Ishikawa (cell line): ENCODE data around the gene NOX1.

Experiments used
- CEBPB ChIP-seq: IDR thresholded peaks from 2 replicates; pipeline ENCODE4 v1.6.1; 2012
- CREB1 ChIP-seq: IDR thresholded peaks from 2 replicates; pipeline ENCODE4 v1.6.1; 2012; ENCODE audit warnings: low read depth
- EP300 ChIP-seq: IDR thresholded peaks from 2 replicates; pipeline ENCODE4 v1.6.1; 2012; ENCODE audit warnings: borderline replicate concordance
- MAX ChIP-seq: IDR thresholded peaks from 2 replicates; pipeline ENCODE4 v1.6.1; 2012
- RAD21 ChIP-seq: IDR thresholded peaks from 2 replicates; pipeline ENCODE4 v1.6.1; 2012; ENCODE audit warnings: low read depth
- REST ChIP-seq: IDR thresholded peaks from 2 replicates; pipeline ENCODE4 v1.6.1; 2012; ENCODE audit warnings: low read depth, mild to moderate bottlenecking
- TF ChIP-seq, protein P1 (sequence below): IDR thresholded peaks from 2 replicates; pipeline ENCODE4 v1.6.1; 2012

DNA sequence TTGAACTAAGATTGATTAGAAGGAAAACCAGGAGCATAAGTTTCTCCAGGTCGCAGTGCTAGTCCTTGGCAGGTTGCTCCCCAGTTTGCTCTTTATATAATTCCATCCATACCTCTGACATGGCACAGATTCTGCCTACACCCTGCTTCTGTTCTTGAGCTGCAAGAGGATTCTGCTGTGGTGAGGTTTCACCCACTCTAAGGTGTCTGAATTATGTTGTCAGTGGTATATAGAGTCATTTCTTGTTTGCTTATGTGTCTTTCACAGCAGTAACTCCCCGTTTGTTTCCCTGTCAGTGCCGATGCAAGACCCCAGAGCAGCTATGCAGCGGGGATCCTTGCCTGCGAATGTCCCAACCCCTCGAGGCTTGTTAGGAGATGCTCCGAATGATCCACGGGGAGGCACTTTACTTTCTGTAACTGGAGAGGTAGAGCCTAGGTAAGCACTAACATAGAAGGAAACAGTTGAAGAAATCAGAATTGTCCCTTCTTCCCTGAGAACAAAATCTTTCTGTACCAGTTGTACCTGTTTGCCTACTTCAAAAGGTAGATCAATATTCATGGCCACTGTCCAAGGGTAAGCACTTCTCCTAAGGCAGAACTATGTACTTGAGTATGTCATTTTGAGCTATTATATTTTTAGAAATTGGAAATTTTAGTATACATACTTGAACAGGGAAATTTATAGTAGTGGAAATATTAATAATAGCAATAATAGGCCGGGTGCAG, 42.8 kb downstream of the NOX1 start:
- TF ChIP-seq CEBPB (no peak), MAX (no peak), CREB1 (no peak), RAD21 (no peak), REST (no peak), EP300 (no peak)
- TF ChIP-seq, protein P1, sequence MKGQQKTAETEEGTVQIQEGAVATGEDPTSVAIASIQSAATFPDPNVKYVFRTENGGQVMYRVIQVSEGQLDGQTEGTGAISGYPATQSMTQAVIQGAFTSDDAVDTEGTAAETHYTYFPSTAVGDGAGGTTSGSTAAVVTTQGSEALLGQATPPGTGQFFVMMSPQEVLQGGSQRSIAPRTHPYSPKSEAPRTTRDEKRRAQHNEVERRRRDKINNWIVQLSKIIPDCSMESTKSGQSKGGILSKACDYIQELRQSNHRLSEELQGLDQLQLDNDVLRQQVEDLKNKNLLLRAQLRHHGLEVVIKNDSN: no peak
